GM21576 (cell line): ENCODE measurements around the gene COX14.
"Not testable (repeated sequence)": the region's sequence is repeated elsewhere in the genome, so short reads cannot be mapped to it uniquely, and the experiment has no call there.

Source experiments
- ATAC-seq: cut with Tn5 transposase; IDR thresholded peaks from one replicate; pipeline ENCODE4 v1.9.1; 2021; ENCODE audit warnings: mild to moderate bottlenecking, moderate library complexity; ENCODE audit not compliant: unreplicated experiment

The COX14 gene

GRCh38 chr12:50151047-50151687, 39.1 kb downstream of the COX14 start:
- no peak for ATAC-seq

DNA sequence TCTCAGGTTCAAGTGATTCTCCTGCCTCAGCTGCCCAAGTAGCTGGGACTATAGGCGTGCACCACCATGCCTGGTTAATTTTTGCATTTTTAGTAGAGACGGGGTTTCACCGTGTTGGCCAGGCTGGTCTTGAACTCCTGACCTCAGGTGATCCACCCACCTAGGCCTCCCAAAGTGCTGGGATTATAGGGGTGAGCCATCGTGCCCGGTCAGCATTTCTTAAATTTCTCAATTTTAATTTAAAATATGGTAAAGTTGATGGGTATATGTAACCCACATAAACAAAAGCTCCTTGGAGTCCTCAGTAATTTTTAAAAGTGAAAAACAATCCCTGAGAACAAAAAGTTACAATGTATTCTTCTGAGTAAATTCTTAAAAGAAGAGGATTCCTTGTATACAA, 42.9 kb downstream of the COX14 start:
- not testable (repeated sequence) for ATAC-seq

GRCh38 chr12:50156641-50157040, 44.6 kb downstream of the COX14 start:
- ATAC-seq: no peak

- ATAC-seq: no peak
These were observed 45.2 kb downstream of the COX14 start for GRCh38 chr12:50157259-50157658.

- ATAC-seq: no peak
These were observed 48.6 kb downstream of the COX14 start for GRCh38 chr12:50160643-50161042.

DNA sequence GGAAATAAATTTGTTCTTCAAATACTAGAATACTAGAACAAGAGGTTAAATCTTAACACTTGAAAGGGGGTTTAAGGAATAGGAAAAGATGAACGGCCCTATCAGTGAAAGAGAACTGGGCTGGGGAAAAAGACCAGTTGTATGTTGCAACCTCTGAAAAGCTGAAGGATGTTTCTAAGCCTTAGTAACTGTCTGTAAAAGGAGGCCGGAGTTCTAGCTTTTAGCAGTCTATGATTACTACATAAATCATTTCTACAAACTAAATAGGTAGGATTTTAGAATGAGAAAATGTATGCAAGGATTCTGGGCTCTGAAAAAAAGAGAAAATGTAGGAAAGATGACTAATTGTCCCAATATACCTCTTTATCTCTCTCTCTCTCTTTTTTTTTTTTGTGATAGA, 50.2 kb downstream of the COX14 start:
- ATAC-seq: no peak

GRCh38 chr12:50164963-50165362, 52.9 kb downstream of the COX14 start:
- no peak for ATAC-seq

- peak; percentile 29 for ATAC-seq
These were observed 54.7 kb downstream of the COX14 start for GRCh38 chr12:50166799-50167048.

- peak; percentile 97 for ATAC-seq
These were observed 55.2 kb downstream of the COX14 start, which contains the start of gene CERS5 for GRCh38 chr12:50167049-50167828. Gene CERS5 (minus strand): TSS chr12:50167369. CDS start chr12:50167297, 72 bp downstream.
